Endothelial cell of hepatic sinusoid (primary cell): ENCODE results near the gene SELENOH.

ENCODE experiments used
- in situ Hi-C: cut with HindIII; loops from 2 replicates; pipeline ENCODE4 v1.10.0; 2017; ENCODE audit warnings: low sequenced_read_pairs

SELENOH gene

DNA sequence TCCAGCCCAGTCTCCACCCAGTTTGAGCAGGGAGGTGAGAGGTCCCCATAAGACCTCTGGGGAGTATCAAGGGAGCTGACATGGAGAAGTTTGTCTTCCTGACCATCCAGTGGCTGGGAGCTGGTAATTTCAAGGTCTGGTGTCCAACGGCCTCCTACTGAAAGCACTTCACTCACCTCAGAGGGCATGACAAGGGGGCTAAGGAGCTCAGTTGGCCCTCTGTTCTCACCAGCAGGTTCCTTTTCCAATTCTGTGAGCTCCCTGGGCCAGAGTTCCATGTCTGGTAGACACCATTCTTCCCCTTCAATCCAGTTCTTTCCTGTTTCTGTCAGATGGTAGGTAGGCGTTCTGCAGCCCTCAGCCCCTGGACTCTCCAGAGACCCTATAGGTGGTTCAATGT, 3.1 kb downstream of the SELENOH start:
- in situ Hi-C loops = loop anchor here (5.0 kb wide), 2 partner anchors 42 to 58 kb away; no protein-coding TSS in a partner anchor

GRCh38 chr11:57745206-57745605, 3.9 kb downstream of the SELENOH start:
- in situ Hi-C loops = no loop called here

- in situ Hi-C loops = no loop called here
These were observed 5.6 kb downstream of the SELENOH start for GRCh38 chr11:57746920-57747319.

DNA sequence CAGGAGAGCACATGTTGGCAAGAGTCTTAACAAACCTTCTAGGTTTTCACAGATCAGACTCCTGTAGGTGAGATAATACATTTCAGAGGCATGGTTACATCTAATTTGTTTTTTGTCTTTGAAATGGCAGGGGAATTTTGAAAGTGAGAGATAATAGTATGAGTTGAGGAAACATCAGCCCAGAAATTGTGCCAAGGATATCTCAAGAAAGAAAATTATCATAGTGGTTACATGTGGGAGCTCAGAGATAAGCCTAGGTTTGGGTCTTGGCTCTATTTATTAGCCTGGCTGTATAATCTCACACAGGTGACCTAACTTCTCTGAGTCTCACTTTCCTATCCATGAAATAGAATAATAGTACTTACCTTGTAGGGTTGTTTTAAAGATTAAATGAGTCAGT, 9.9 kb downstream of the SELENOH start:
- in situ Hi-C loops = no loop called here

- in situ Hi-C loops = no loop called here
These were observed 10.5 kb downstream of the SELENOH start, which contains the start of gene BTBD18 for GRCh38 chr11:57751676-57752253. Gene BTBD18, minus strand, starts transcription at chr11:57751819. Its CDS starts 631 bp downstream, at chr11:57751188.

DNA sequence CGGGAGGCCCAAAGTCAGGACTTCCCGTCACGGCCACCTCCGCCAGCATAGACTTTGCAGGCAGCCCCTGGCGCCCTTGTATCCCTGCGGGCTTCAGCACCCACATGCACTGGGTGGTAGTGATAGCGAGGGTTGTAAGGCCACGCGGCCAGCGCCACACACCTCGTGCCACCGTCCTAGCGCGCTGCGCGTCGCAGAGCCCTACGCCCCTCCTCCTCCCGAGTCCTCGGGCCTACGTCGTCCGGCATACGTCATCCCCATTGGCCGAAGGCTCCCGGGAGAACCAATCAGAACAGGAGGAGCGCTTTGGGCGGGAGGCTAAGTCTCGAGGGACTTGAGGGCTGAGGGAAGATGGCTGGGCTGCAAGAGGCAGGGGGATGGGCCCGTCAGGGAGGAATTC, 11.7 kb downstream of the SELENOH start:
- in situ Hi-C loops = no loop called here

GRCh38 chr11:57758174-57758573, 16.9 kb downstream of the SELENOH start:
- in situ Hi-C loops = no loop called here

DNA sequence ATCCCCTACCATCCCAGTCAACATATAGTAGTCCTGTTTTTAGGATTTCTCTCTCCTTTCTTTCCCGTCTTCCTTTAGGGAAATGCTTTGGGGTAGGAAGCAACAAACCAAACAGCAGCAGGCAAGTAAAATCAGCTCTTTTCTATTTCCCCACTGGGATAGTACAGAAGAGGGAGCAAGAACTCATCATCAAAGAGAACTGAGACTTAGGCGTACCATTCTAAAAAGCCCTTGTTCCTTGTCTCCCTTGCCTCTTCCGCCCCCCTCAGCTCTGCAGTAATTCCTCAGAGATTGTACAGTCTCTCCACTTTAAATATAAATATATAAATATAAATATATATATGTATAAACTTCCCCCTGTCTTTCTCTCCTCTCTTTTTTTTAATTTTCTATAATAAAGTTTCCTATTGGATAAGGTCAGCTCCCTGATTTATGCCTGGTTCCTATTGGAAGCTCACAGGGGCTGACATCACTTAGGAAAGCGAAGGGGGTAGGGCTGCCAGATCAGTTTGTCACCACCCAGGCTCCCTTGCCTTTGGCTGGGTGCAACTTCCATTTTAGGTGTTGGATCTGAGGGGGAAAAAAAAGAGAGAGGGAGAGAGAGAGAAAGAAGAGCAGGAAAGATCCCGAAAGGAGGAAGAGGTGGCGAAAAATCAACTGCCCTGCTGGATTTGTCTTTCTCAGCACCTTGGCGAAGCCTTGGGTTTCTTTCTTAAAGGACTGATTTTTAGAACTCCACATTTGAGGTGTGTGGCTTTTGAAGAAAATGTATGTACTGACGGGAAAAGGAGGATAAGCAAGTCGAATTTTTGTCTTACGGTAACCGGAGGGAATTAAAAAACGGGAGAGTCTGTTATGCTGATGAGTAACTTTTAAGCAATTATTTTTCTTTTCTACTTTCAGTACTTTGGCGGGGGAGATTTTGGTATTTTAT, 20.3 kb downstream of the SELENOH start, which contains the start of gene CTNND1:
Gene CTNND1 (plus strand): TSS at position 502 of the 934 bp plus-strand sequence. CDS start 29,677 bp downstream, outside the sequence.
- in situ Hi-C loops = no loop called here

- in situ Hi-C loops = no loop called here
These were observed 21.1 kb downstream of the SELENOH start for GRCh38 chr11:57762235-57762861.

- in situ Hi-C loops = no loop called here
These were observed 22.3 kb downstream of the SELENOH start for GRCh38 chr11:57763568-57763967.

GRCh38 chr11:57764021-57764420, 22.7 kb downstream of the SELENOH start:
- in situ Hi-C loops = no loop called here

GRCh38 chr11:57764566-57764965, 23.3 kb downstream of the SELENOH start:
- in situ Hi-C loops = no loop called here

- in situ Hi-C loops = no loop called here
These were observed 23.7 kb downstream of the SELENOH start for GRCh38 chr11:57764972-57765371.

- in situ Hi-C loops = no loop called here
These were observed 29.5 kb downstream of the SELENOH start for GRCh38 chr11:57770793-57771192.

DNA sequence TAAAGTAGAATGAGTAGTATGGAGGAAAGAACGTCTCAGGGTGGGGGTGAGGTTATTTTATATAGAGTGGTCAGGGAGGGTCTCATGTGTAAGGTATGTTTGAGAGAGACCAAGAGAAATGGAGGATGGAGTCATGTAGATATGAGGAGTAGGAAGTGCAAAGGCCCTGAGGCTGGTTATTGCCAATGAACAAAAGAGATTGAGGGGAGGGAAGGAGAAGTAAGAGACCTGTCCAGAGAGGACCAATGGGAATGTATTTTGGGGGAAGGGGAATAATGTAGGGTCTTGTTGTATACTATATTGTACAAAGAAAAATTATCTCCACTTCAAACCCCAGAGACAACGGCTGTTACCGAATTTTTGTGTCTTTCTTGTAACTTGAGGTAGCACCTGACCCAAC, 30.1 kb downstream of the SELENOH start:
- in situ Hi-C loops = no loop called here

- in situ Hi-C loops = no loop called here
These were observed 31.3 kb downstream of the SELENOH start for GRCh38 chr11:57772562-57772961.

- in situ Hi-C loops = no loop called here
These were observed 31.8 kb downstream of the SELENOH start for GRCh38 chr11:57773026-57773598.

GRCh38 chr11:57775491-57775890, 34.2 kb downstream of the SELENOH start:
- in situ Hi-C loops = loop anchor here (5.0 kb wide), 1 partner anchor 63 kb away; the partner anchor contains the start of genes MED19 and TMX2

GRCh38 chr11:57776031-57776521, 34.8 kb downstream of the SELENOH start:
- in situ Hi-C loops = loop anchor here (5.0 kb wide), 1 partner anchor 64 kb away; the partner anchor contains the start of genes MED19 and TMX2

DNA sequence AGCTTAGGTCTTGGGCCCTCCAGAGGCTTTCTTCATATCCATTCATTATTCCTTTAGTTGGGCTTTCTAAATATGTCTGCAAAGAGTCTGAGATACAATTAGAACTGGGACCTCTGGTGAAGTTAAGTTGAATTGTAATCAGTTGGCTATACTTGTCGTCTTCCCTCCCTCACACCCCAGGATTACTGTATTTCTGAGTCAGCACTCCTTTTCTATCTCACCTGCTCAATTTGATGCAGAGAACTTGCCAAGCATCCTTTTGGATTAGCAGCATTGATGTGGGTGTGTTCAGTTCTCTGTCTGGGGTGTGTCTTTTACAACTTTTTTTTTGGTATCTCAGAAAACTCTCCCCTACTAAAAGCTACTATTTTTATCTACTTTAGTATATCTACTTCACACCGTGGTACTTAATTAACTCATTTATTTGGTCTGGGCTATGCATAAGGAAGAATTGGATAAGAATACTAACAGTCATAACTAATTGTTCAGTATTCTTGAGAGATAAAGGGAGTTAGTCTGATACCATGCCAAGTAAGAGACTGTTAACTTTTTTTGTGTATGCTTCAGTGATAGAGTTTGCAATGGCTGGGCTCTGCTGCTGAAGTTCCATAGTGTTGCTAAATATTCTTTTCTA, 35.4 kb downstream of the SELENOH start:
- in situ Hi-C loops = loop anchor here (5.0 kb wide), 1 partner anchor 64 kb away; the partner anchor contains the start of genes MED19 and TMX2
